ENCODE results near the gene CYB561D1. TPM values are rescaled to one million over a fixed set of nuclear protein-coding genes. Genes with fewer than 3 reads are reported as not detected.

CYB561D1 gene
- total and polyA plus RNA-seq, 12 donors: 4.4 to 21.2 (median 11.5) TPM

GRCh38 chr1:109538827-109539555 is 45.1 kb downstream of the CYB561D1 start:
- 65 to 83% (median 77%) methylated on average over 6 to 9 of the region's 9 CpGs for WGBS, 4 donors
- H3K27me3 ChIP-seq: no peaks in the 10 kb centered on the region
- intact Hi-C loops (cut with DNase I): loop anchor here (10.0 kb wide), 2 partner anchors 114 to 264 kb away; partner anchors contain the start of gene PSMA5 (in 1 of the 2)

DNA sequence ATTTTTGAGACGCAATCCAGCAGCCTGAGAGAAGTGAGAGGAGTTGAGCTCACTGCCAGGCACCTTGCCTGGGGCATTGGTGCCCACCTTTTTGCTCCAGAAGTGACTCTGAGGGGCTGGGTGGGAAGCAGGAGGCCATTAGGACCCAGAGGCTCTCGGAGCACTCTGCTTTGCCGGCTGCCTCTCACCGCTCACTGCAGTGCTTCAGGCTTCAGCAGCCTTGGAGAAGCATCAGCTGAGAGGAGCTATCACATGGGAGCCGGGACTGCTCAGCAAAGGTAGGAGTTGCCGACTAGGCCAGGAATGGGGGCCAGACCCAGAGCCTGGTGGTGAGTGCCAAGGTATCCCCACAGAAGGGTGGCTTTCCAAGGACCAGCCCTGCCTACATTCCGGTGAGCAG is 45.8 kb downstream of the CYB561D1 start, which contains the start of gene GPR61:
Gene GPR61 (plus strand): TSS at position 197 of the 400 bp plus-strand sequence. CDS start 3,151 bp downstream, outside the sequence.
- intact Hi-C loops (cut with DNase I): loop anchor here (5.0 to 10.0 kb wide), 5 partner anchors 88 to 445 kb away; partner anchors contain the start of genes AHCYL1 (in 1 of the 2) and PSMA5 (in 1 of the 2)
- WGBS, 4 donors: 39 to 71% (median 45%) methylated on average over 1 to 7 of the region's 7 CpGs
- peak in 2 of 7 donors; percentile 42 to 74 for DNase-seq
- no peaks in the 10 kb centered on the region for H3K36me3 ChIP-seq (replicated peaks in 1 of 2)
- TF ChIP-seq POLR2A (IDR thresholded peaks at IDR 0.05): no peak
- TF ChIP-seq, protein P1, sequence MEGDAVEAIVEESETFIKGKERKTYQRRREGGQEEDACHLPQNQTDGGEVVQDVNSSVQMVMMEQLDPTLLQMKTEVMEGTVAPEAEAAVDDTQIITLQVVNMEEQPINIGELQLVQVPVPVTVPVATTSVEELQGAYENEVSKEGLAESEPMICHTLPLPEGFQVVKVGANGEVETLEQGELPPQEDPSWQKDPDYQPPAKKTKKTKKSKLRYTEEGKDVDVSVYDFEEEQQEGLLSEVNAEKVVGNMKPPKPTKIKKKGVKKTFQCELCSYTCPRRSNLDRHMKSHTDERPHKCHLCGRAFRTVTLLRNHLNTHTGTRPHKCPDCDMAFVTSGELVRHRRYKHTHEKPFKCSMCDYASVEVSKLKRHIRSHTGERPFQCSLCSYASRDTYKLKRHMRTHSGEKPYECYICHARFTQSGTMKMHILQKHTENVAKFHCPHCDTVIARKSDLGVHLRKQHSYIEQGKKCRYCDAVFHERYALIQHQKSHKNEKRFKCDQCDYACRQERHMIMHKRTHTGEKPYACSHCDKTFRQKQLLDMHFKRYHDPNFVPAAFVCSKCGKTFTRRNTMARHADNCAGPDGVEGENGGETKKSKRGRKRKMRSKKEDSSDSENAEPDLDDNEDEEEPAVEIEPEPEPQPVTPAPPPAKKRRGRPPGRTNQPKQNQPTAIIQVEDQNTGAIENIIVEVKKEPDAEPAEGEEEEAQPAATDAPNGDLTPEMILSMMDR (IDR thresholded peaks at IDR 0.05): no peak
- H3K4me1 ChIP-seq (replicated peaks in 1 of 2): peaks cover 0 to 3% of the 10 kb centered on the region in 2 donors
- H3K9me3 ChIP-seq (replicated peaks in 1 of 3): no peaks in the 10 kb centered on the region
- no peak within 1 kb of the TSS for H3K4me3 ChIP-seq
- no peaks in the 10 kb centered on the region for H3K27me3 ChIP-seq
- no peak within 1 kb of the TSS for H3K27ac ChIP-seq

More at GRCh38 chr1:109538827-109539555, 45.1 kb downstream of the CYB561D1 start:
- TF ChIP-seq, protein P1 (IDR thresholded peaks at IDR 0.05): no peak
- TF ChIP-seq POLR2A (IDR thresholded peaks at IDR 0.05): no peak
- no peak for DNase-seq
- Histone ChIP-seq H3K4me1 (replicated peaks in 1 of 2) (peaks cover 0 to 3% of the 10 kb centered on the region in 2 donors), H3K9me3 (replicated peaks in 1 of 3) (no peaks in the 10 kb centered on the region), H3K4me3 (no peak overlapping the region), H3K27ac (no peak overlapping the region), H3K36me3 (replicated peaks in 1 of 2) (no peaks in the 10 kb centered on the region)

GRCh38 chr1:109541102-109541501 is 47.2 kb downstream of the CYB561D1 start:
- intact Hi-C loops (cut with DNase I): loop anchor here (5.0 to 10.0 kb wide), 3 partner anchors 86 to 444 kb away; partner anchors contain the start of gene AHCYL1 (in 1 of the 2)
- H3K4me1 ChIP-seq (replicated peaks in 1 of 2): peaks cover 0 to 3% of the 10 kb centered on the region in 2 donors
- H3K27me3 ChIP-seq: no peaks in the 10 kb centered on the region
- H3K27ac ChIP-seq: no peak overlapping the region
- no peak for TF ChIP-seq POLR2A (IDR thresholded peaks at IDR 0.05)
- no peak overlapping the region for H3K4me3 ChIP-seq
- no peak for DNase-seq
- 82 to 94% (median 89%) methylated on average over 3 of the region's 3 CpGs for WGBS, 4 donors
- no peaks in the 10 kb centered on the region for H3K9me3 ChIP-seq (replicated peaks in 1 of 3)
- no peaks in the 10 kb centered on the region for H3K36me3 ChIP-seq (replicated peaks in 1 of 2)

DNA sequence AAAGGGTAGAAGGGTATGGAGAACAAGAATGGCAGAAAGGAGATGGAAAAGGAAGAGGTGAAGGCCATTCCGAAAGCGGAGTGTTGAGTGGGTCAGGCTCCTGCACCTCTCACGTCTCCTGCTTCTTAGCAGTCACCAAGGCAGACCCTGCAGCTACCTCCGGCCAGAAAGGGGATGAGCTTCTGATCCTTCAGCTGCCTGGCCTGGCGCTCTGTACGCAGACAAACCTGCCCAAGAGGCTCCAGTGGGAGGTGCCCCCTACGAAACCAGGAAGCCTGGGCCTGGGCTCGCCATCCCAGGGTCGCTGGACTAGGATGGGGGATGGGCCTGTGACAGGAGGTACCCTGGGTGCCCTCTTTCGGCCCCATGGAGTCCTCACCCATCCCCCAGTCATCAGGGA is 48.8 kb downstream of the CYB561D1 start:
- H3K4me1 ChIP-seq (replicated peaks in 1 of 2): peaks cover 11 to 16% of the 10 kb centered on the region in 2 donors
- no peaks in the 10 kb centered on the region for H3K9me3 ChIP-seq (replicated peaks in 1 of 3)
- no peaks in the 10 kb centered on the region for H3K36me3 ChIP-seq (replicated peaks in 1 of 2)
- no peaks in the 10 kb centered on the region for H3K27me3 ChIP-seq
- TF ChIP-seq, protein P1 (IDR thresholded peaks at IDR 0.05): no peak
- TF ChIP-seq POLR2A (IDR thresholded peaks at IDR 0.05): no peak
- no peak overlapping the region for H3K4me3 ChIP-seq
- 81 to 91% (median 89%) methylated on average over 8 to 10 of the region's 10 CpGs for WGBS, 4 donors
- H3K27ac ChIP-seq: no peak overlapping the region
- intact Hi-C loops (cut with DNase I): loop anchor here (5.0 to 10.0 kb wide), 3 partner anchors 85 to 442 kb away; partner anchors contain the start of gene AHCYL1 (in 1 of the 2)
- no peak for DNase-seq
